K562 (cell line): Measurements from ENCODE around the gene PELI3. TPM values are rescaled to one million over a fixed set of nuclear protein-coding genes. Genes with fewer than 3 reads are reported as not detected.

ENCODE experiments used
- BHLHE40 ChIP-seq: IDR thresholded peaks from 2 replicates; pipeline ENCODE4 v1.6.1; 2011; ENCODE audit warnings: low read length, improper control_type of control experiment
- HMGN3 ChIP-seq: IDR thresholded peaks from 2 replicates; pipeline ENCODE4 v1.6.1; 2011; ENCODE audit warnings: borderline replicate concordance, low read depth, mild to moderate bottlenecking, mixed read lengths, low read length; ENCODE audit not compliant: insufficient read length; ENCODE audit errors: extremely low read depth
- IFI16 ChIP-seq: fragments of 250-450 bp; sonication (Bioruptor Pico); IDR thresholded peaks from 2 replicates; pipeline ENCODE4 v2.1.2; 2022; ENCODE audit warnings: mild to moderate bottlenecking, inconsistent platforms
- MAFG ChIP-seq: fragments of 450-650 bp; conservative IDR thresholded peaks from 2 replicates; pipeline ENCODE4 v1.6.1; 2016; ENCODE audit warnings: missing genetic modification characterization, missing compliant biosample characterization
- MCM2 ChIP-seq: fragments of 450-650 bp; IDR thresholded peaks from 2 replicates; pipeline ENCODE4 v1.6.1; 2017; ENCODE audit warnings: low read depth, mild to moderate bottlenecking
- MEIS2 ChIP-seq: fragments of 450-650 bp; IDR thresholded peaks from 2 replicates; pipeline ENCODE4 v1.6.1; 2014; ENCODE audit warnings: mild to moderate bottlenecking; ENCODE audit not compliant: partially characterized antibody
- NCOA4 ChIP-seq: fragments of 450-650 bp; IDR thresholded peaks from 2 replicates; pipeline ENCODE4 v1.6.1; 2018; ENCODE audit warnings: mild to moderate bottlenecking; ENCODE audit not compliant: partially characterized antibody
- NFIC ChIP-seq: fragments of 450-650 bp; IDR thresholded peaks from 2 replicates; pipeline ENCODE4 v1.6.1; 2017; ENCODE audit warnings: mild to moderate bottlenecking, inconsistent platforms
- NR2F6 ChIP-seq: fragments of 450-650 bp; formaldehyde crosslinking; IDR thresholded peaks from 2 replicates; pipeline ENCODE4 v1.4.0; 2020; ENCODE audit warnings: mild to moderate bottlenecking
- OTX1 ChIP-seq: fragments of 450-650 bp; formaldehyde crosslinking; IDR thresholded peaks from 2 replicates; pipeline ENCODE4 v1.4.0; 2022; ENCODE audit warnings: mild to moderate bottlenecking
- POLR3A ChIP-seq: IDR thresholded peaks from 2 replicates; pipeline ENCODE4 v1.6.1; 2011; ENCODE audit warnings: borderline replicate concordance, mild to moderate bottlenecking, moderate library complexity; ENCODE audit not compliant: insufficient read length, insufficient read depth; ENCODE audit errors: extremely low read depth
- RBM34 ChIP-seq: fragments of 200-400 bp; formaldehyde crosslinking; IDR thresholded peaks from 2 replicates; pipeline ENCODE4 v1.6.1; 2018; ENCODE audit warnings: low read length, borderline replicate concordance; ENCODE audit not compliant: insufficient read depth
- SMAD3 ChIP-seq: fragments of 450-650 bp; formaldehyde crosslinking; conservative IDR thresholded peaks from 2 replicates; pipeline ENCODE4 v1.4.0; 2020; ENCODE audit warnings: mild to moderate bottlenecking
- SOX6 ChIP-seq: fragments of 450-650 bp; IDR thresholded peaks from 2 replicates; pipeline ENCODE4 v1.6.1; 2014; ENCODE audit warnings: mild to moderate bottlenecking
- SRSF1 ChIP-seq: fragments of 200-400 bp; formaldehyde crosslinking; IDR thresholded peaks from 2 replicates; pipeline ENCODE4 v1.6.1; 2017; ENCODE audit warnings: mild to moderate bottlenecking, low read depth, low read length, moderate library complexity
- SRSF3 ChIP-seq: fragments of 200-400 bp; formaldehyde crosslinking; IDR thresholded peaks from 2 replicates; pipeline ENCODE4 v1.6.1; 2016; ENCODE audit warnings: mild to moderate bottlenecking, low read length, moderate library complexity; ENCODE audit not compliant: insufficient read depth
- TFAM ChIP-seq: fragments of 250-450 bp; sonication (Bioruptor Pico); conservative IDR thresholded peaks from 2 replicates; pipeline ENCODE4 v1.5.0; 2021; ENCODE audit warnings: mild to moderate bottlenecking, moderate library complexity
- ZKSCAN3 ChIP-seq: fragments of 250-450 bp; sonication (Bioruptor Pico); IDR thresholded peaks from 2 replicates; pipeline ENCODE4 v1.4.0; 2020
- ZNF274 ChIP-seq: IDR thresholded peaks from 2 replicates; pipeline ENCODE4 v1.6.1; 2011; ENCODE audit warnings: low read depth, mild to moderate bottlenecking, low read length, moderate library complexity, borderline replicate concordance
- ZNF431 ChIP-seq: sonication (generic); formaldehyde crosslinking; IDR thresholded peaks from 2 replicates; pipeline ENCODE4 v1.8.0; 2022; ENCODE audit warnings: mild to moderate bottlenecking, missing genetic modification reagents
- polyA plus RNA-seq, 8 experiments: library from polyadenylated mRNA; depleted of rRNA in 4 of 8; stranded (reverse) in 5 of 8; unstranded in 3 of 8; fragments of >200 nt; fragmentation: Nextera tagmentation in 2 of 8; fragmentation: Illumina TruSeq in 1 of 8; extraction: Ambion mirVana in 2 of 8; extraction: Trizol in 1 of 8; gene quantifications; 2 replicates each; pipeline versions ENCODE4 v1.2.1 to v1.2.3, GENCODE V29; 2011 to 2014; ENCODE audit warnings: inconsistent platforms in 1 of 8, missing spikeins in 1 of 8
- total RNA-seq, 7 experiments: library from RNA; depleted of rRNA in 6 of 7; stranded (reverse); fragments of >200 nt in 6 of 7; fragmentation: Illumina TruSeq in 2 of 7; extraction: Trizol in 2 of 7; gene quantifications; 2 replicates each; pipeline versions ENCODE4 v1.2.1 to v1.2.3, GENCODE V29; 2011 to 2021; ENCODE audit warnings: low replicate concordance in 1 of 7
- TF ChIP-seq, protein P1 (sequence below): fragments of 450-650 bp; formaldehyde crosslinking; IDR thresholded peaks from 2 replicates; pipeline ENCODE4 v1.4.0; 2020; ENCODE audit warnings: mild to moderate bottlenecking, moderate library complexity
- TF ChIP-seq, protein P2 (sequence below): fragments of 250-450 bp; sonication (Bioruptor Pico); IDR thresholded peaks from 2 replicates; pipeline ENCODE4 v1.4.0; 2020; ENCODE audit warnings: mild to moderate bottlenecking
- TF ChIP-seq, protein P3 (sequence below): fragments of 450-650 bp; IDR thresholded peaks from 2 replicates; pipeline ENCODE4 v1.6.1; 2016; ENCODE audit warnings: antibody characterized with exemption
- TF ChIP-seq, protein P4 (sequence below): fragments of 250-450 bp; sonication (Bioruptor Pico); IDR thresholded peaks from 2 replicates; pipeline ENCODE4 v1.4.0; 2020; ENCODE audit warnings: borderline replicate concordance

Gene PELI3
- total and polyA plus RNA-seq, 9 of the 15 experiments (the other 6 are each of a cell fraction or from before 2014, with no cell fraction given) = 0.17 to 4.2 (median 1.9) TPM

DNA sequence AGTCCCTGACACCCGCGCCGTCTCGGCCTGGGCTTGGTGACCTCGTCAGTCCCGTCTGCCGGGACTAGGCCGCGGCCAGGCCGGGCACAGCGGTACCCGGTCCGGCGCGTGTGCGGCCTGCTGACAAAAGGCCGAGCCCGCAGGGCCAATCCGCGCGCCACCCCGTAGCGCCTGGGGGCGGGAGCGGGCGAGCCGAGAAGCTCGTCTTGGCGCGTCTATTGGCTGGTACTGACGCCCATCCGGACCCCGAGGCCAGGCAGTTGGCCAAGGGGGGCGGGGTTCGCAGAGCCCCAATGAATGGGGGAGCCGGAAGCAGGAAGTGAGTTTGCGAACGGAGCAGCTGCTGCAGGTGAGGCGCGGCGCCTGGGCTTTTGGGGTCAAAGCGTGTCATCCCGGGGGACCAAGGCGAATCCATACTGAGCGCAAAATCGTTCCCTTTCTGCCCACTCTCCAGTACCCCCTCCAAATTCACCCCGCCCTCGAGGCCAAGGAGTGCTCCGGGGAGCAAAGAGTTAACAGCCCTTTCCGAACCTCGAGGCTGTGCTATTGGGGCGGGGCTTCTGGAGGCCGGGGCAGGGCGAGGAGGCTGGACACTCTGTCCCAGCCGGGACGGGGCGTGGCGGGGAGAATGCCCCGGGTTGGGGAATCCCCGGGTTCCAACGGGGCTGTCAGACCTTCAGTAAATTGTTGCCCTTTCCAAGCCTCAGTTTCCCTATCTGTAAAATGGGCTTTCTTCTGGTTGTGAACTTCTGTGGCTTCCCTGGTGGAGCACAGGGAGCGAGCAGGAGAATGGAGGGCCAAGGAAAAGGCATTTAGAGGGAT is 13.6 kb downstream of the PELI3 start, which contains the start of gene DPP3 (continued):
- TF ChIP-seq, protein P1, sequence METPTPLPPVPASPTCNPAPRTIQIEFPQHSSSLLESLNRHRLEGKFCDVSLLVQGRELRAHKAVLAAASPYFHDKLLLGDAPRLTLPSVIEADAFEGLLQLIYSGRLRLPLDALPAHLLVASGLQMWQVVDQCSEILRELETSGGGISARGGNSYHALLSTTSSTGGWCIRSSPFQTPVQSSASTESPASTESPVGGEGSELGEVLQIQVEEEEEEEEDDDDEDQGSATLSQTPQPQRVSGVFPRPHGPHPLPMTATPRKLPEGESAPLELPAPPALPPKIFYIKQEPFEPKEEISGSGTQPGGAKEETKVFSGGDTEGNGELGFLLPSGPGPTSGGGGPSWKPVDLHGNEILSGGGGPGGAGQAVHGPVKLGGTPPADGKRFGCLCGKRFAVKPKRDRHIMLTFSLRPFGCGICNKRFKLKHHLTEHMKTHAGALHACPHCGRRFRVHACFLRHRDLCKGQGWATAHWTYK (CRISPR knock-in tag) = no peak
- TF ChIP-seq, protein P2, sequence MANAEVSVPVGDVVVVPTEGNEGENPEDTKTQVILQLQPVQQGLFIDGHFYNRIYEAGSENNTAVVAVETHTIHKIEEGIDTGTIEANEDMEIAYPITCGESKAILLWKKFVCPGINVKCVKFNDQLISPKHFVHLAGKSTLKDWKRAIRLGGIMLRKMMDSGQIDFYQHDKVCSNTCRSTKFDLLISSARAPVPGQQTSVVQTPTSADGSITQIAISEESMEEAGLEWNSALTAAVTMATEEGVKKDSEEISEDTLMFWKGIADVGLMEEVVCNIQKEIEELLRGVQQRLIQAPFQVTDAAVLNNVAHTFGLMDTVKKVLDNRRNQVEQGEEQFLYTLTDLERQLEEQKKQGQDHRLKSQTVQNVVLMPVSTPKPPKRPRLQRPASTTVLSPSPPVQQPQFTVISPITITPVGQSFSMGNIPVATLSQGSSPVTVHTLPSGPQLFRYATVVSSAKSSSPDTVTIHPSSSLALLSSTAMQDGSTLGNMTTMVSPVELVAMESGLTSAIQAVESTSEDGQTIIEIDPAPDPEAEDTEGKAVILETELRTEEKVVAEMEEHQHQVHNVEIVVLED (CRISPR knock-in tag) = no peak
- no peak for TF ChIP-seq IFI16 (CRISPR knock-in tag)
- TF ChIP-seq, protein P3, sequence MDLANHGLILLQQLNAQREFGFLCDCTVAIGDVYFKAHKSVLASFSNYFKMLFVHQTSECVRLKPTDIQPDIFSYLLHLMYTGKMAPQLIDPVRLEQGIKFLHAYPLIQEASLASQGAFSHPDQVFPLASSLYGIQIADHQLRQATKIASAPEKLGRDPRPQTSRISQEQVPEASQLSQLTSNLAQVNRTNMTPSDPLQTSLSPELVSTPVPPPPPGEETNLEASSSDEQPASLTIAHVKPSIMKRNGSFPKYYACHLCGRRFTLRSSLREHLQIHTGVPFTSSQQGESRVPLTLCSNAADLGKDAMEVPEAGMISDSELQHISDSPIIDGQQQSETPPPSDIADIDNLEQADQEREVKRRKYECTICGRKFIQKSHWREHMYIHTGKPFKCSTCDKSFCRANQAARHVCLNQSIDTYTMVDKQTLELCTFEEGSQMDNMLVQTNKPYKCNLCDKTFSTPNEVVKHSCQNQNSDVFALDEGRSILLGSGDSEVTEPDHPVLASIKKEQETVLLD = peak; percentile 70
- TF ChIP-seq MEIS2 = peak; percentile 32
- no peak for TF ChIP-seq NCOA4
- TF ChIP-seq NR2F6 = no peak
- TF ChIP-seq POLR3A = no peak
- TF ChIP-seq OTX1 (CRISPR knock-in tag) = no peak
- no peak for TF ChIP-seq MAFG (tag)
- TF ChIP-seq NFIC = peak; percentile 89
- no peak for TF ChIP-seq RBM34
- TF ChIP-seq SRSF1 = no peak
- peak; percentile 80 for TF ChIP-seq HMGN3
- no peak for TF ChIP-seq MCM2
- no peak for TF ChIP-seq ZKSCAN3 (CRISPR knock-in tag)
- peak; percentile 8 for TF ChIP-seq SOX6
- TF ChIP-seq ZNF431 (CRISPR knock-in tag) = no peak
- 0 out of 2 replicates have a peak, but pooled peaks have one; percentile 19 for TF ChIP-seq SMAD3 (CRISPR knock-in tag)
- TF ChIP-seq ZNF274 = no peak
- TF ChIP-seq TFAM (CRISPR knock-in tag) = no peak
- 0 out of 2 replicates have a peak, but pooled peaks have one; percentile 12 for TF ChIP-seq BHLHE40
- no peak for TF ChIP-seq SRSF3
- TF ChIP-seq, protein P4, sequence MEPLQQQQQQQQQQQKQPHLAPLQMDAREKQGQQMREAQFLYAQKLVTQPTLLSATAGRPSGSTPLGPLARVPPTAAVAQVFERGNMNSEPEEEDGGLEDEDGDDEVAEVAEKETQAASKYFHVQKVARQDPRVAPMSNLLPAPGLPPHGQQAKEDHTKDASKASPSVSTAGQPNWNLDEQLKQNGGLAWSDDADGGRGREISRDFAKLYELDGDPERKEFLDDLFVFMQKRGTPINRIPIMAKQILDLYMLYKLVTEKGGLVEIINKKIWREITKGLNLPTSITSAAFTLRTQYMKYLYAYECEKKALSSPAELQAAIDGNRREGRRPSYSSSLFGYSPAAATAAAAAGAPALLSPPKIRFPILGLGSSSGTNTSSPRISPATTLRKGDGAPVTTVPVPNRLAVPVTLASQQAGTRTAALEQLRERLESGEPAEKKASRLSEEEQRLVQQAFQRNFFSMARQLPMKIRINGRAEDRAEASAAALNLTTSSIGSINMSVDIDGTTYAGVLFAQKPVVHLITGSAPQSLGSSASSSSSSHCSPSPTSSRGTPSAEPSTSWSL (CRISPR knock-in tag) = no peak
